GM19043 (cell line): ENCODE measurements around the gene MCTP1.
"Not testable (repeated sequence)": the region's sequence is repeated elsewhere in the genome, so short reads cannot be mapped to it uniquely, and the experiment has no call there.

ENCODE experiments used
- ATAC-seq: cut with Tn5 transposase; IDR thresholded peaks from one replicate; pipeline ENCODE4 v1.9.1; 2021; ENCODE audit warnings: low read depth; ENCODE audit not compliant: unreplicated experiment

MCTP1 gene

DNA sequence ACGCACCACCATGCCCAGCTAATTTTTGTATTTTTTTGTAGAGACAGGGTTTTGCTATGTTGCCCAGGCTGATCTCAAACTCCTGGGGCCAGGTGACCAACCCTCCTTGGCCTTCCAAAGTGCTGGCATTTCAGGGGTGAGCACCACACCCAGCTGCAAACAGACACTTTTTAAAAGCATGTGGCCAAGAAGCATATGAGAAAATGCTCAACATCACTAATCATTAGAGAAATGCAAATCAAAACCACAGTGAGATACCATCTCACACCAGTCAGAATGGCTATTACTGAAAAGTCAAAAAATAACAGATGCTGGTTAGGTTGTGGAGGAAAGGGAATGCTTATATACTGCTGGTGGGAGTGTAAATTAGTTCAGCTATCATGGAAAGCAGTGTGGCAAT is 439.2 kb downstream of the MCTP1 start:
- not testable (repeated sequence) for ATAC-seq

DNA sequence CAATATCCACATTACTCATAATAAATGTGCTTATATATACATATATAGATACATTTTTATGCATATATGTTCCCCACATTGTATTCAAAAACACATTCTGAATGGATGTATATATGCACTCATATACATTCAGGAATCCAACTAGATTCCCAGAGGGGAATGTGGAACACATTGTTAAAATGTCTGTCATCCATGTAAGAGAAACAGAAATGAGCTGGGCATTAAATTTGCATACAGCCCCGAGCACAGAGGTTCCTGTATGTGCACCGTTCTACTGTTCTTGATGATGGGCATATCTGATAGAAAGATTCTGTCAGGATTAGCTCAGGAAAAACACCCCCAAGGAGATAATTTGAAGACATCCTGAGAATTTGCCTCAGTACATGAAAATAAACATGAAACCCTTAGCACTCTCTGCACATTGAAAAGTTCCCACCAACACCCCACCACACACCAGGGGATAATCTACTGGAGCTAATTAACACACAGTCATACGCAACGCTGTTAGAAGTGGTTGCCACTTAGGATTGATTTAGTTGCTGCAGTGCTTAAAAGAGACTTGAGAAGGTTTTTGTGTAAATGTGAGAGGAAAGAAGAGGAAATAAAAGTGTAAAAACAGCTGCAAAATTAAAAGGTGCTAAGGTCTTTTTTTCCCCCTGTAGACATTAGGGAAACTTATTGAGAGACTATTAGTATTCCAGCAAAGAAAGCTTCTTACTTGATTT is 443.1 kb downstream of the MCTP1 start:
- ATAC-seq: no peak

DNA sequence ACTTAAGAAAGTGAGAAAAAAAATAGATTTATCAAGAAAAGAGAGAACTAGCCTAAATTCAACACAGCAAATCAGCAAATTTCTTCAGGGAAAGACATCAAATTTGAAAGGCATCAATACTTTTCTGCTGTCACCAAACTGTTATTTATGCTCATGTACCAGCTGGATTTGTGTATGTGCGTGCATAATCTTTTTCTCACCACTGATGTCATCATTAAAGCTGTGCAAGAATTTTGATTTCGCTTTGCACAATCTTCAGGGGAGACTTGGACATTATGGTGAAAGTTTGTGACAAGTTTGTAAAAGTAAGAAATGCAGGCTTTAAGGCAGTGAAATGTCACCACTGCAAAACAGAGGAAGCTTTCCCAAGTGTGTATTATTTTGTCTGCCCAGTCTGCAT is 451.0 kb downstream of the MCTP1 start:
- no peak for ATAC-seq

DNA sequence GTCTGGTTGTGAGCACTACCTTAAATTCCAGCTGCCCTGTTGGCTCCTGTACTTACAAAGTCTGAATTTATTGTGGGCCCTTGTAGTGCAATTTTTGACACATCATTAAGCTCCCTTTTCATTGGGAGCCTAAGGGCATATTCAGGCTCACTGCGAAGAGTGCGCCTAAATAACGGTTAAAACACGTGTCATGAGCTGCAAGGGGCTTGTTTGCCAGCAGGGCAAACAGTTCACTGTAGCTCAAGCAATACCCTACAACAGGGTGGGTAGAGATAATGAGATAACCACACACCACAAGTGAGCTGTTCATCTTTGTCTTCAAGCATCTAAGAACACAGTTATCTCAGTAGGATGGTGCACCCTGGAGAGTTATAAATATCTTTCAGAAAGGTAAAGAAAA is 452.2 kb downstream of the MCTP1 start:
- no peak for ATAC-seq

DNA sequence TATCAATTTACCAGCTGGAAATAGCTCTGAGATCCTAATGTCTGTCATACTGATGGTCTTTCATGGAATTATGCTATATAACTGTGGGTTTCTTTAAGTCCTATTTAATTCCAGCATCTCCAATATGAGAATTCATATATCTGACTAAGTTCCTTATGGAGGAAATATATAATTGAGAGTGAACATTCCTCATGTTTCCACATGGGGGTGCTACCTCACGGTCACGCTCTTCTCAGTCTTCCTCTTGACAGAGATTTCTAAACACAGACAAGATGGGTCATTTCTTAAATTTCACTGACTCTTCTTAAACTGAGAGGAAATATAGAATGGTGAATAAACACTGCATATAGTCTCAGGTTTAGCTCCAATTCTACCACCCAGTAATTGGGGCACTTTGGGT is 454.4 kb downstream of the MCTP1 start:
- no peak for ATAC-seq

DNA sequence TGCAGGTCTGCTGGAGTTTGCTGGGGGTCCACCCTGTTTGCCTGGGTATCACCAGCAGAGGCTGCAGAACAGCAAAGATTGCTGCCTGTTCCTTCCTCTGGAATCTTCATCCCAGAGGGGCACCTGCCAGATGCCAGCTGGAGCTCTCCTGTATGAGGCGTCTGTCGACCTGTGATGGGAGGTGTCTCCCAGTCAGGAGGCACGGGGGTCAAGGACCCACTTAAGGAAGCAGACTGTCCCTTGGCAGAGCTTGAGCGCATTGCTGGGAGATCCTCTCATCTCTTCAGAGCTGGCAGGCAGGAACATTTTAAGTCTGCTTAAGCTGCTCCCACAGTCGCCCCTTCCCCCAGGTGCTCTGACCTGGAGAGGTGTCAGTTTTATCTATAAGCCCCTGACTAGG is 456.7 kb downstream of the MCTP1 start:
- not testable (repeated sequence) for ATAC-seq

DNA sequence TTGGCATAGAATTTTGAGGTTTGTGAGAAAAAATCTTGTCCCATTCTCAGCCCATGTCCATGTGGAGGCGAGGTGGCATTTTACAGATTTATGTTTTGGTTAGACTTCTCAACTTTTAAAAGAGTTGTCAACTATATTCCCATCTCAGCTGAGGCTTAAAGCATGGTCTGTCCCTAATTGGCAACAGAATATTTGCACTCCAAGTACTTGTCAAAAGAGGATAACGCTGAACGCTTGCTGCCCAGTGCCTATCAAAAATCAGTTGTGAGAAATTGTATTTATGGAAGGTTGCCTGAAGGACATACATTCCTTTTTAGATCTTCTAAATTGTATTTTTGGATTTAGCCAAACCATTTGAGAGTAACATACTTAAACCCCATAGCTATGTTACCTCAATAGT is 464.4 kb downstream of the MCTP1 start:
- no peak for ATAC-seq

DNA sequence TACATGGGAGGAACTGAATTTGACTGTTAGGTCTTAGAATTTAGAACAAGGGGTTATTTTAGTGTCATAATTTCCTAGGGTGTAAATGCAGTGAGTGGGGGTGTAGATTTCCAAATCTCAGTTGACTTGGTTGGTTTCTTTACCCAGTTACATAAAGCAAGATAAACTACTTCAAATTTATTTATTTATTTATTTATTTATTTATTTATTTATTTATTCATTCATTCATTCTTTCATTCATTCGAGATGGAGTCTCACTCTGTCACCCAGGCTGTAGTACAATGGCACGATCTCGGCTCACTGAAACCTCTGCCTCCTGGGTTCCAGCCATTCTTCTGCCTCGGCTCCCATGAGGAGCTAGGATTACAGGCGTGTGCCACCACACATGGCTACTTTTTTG is 466.0 kb downstream of the MCTP1 start:
- ATAC-seq: no peak

DNA sequence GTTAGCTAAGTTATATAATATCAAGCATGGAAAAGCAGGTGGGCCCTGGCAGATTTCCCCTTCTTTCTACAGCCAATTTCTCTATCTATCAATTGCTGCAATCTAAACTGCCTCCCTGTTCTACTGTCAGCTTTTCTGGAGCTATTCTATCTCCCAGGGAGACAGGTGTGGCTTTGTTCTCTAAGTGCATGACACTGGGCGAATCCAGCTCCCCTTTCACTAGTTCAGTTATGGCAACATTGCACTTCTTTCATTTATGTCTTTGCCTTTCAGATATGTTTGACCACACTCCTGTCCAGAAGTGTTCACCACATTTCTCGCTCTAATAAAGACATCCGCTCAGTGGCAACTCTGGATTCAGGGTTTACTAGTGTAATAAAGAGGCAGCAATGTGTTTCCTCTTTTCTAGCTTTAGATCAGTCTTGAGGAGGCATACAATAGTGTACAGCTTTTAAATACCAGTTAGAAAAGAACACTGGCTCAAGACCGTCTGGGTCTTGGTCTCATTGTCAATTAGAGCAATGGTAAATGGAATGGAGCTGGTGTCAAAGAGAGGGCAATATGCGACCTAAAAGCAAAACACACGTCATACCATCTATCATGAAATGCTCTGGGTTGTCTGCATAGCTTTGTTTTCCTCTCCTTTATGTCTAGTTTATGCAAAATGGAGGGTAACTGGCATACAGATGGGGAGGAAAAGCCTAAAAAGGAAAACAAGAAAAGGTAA is 469.4 kb downstream of the MCTP1 start:
- no peak for ATAC-seq

DNA sequence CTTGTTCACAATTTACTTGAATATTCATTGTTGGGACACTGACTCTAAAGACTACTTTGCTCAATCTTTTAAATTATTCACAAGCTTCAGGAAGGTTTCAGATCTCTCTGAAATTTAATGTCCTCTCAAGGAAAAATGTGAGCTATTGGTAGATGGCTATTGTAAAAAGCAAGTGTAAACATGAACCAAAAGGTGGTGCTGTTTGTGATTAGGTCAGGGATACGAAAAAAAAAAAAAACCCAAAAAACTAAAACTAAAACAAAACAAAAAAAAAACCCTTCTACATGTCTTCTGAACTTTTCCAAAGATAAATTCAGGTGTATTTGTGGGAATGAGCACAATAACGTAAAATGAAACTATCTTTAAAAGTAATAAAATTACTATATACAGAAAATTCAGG is 472.7 kb downstream of the MCTP1 start:
- ATAC-seq: no peak

DNA sequence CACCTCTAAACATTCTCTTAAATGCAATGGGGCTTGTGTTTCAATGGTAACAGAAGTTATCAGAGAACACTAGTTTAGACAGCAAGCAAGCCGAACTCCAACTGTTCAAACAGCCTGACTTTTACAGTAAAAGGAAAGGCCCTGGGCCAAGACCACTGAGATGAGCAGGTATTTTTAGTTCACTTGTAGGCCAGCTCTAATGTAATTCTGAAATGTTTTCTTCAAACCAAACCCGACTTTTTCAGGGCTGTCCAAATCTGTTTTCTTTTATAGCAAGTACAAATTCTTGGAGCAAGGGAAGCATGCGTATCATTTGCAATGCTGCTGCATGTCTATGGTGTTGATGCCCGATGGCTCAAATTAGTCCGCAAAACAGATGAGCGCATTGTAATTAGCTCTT is 473.6 kb downstream of the MCTP1 start:
- no peak for ATAC-seq

DNA sequence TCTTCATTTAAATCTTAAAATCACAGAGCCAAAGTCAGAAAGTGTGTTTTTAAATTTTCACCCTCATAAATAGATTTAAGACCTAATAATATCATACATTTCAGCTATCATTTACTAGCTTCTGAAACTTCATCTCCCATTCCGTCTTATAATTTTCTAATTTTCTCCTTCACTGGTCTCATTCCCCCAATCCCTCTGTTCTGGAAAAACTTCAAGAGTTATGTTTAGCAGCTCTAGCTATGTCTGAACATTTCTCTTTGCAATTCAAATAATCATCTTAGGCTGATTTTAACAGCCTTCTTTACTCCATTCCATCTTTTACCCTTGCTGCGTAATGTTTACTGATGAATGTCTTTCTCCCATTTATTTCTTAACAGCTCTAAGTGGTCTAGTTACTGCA is 474.0 kb downstream of the MCTP1 start:
- no peak for ATAC-seq

DNA sequence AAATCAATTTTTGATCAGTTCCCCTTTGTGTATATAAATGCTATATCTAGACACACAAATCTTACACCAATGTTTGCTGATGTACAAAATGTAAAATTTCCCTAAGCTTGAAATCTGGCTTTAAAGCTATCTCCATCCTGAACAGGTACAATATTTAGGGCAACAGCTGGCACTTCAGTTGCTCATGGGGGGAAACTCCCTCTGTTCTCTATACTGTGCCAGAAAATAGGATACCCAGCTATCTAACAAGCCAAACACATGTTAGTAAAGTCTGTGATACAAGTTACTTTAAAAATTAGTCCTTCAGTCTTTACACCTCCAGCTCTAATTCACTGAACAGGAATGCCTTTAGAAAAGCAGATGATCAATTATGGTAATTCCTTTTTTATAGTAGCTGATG is 474.6 kb downstream of the MCTP1 start:
- no peak for ATAC-seq

DNA sequence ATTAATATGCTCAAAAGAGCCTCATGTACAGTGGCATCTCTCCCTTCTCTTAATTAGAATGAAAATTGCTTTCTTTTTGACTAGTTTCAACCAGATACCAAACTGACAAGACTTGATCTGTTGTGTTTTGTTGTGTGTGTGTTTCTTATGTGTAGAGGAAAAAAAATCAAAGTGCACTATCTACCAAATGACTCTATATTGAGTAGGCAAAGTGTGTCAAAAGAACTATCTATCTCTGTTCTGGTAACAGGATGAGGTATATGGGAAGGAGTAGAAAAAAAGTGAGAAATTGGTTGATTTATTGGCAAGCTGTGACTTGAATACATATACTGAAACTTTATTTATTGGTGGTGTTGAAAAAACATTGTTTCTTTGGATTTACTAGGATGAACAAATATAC is 476.4 kb downstream of the MCTP1 start:
- no peak for ATAC-seq

DNA sequence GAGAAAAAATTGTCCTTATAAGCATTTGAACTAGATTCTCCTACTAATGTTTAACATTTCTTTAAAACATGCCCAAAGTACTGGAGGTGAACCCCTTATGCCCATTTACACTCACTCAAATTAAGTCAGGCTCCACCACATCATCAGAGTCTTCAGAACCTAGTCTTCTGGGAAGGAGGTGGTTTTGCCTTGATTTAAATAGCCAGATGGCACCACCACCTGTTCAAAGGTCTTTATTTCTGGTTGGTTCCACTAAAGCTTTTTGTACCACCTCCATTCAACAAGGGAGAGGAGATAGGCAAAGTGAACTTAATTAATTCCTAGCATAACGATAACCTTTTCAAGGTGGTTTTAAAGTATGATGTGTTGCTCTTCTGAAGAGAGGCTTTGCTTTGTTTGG is 476.9 kb downstream of the MCTP1 start:
- ATAC-seq: no peak

DNA sequence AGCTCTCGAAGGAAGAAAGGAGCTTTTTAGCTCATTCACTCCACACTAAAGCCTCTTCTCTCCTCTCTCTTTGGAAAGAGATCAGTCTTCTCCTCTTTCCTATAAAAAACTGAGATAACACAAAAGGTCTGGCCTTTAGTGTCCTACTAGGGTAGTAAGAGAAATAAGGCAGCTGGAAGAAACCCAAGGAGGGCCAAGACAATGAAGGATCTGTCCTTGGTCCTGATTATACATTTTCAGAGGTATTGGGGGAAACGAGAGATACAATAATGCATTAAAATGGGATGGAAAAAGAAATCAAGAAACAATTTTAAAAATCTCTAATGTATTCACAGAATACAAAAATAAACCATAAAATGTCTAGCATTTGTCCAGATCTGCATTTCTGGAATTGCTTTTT is 482.4 kb downstream of the MCTP1 start:
- ATAC-seq: no peak

DNA sequence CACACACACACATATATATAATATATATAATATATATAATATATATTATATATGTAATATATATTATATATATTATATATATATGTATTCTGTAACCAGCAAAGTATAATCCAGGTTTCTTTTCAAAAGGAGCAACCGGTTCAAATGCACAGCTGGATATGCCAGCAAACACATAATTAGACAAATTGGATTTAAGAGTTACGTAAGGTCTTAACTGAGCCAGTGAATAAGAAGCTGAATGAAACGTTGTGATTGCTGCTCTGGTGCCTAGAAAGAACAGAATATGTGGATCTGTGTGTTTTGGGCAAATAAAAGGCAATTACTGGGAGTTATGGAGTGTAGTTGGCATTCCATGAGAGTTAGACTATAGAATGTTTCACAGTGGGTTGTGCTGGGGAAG is 488.3 kb downstream of the MCTP1 start:
- no peak for ATAC-seq

DNA sequence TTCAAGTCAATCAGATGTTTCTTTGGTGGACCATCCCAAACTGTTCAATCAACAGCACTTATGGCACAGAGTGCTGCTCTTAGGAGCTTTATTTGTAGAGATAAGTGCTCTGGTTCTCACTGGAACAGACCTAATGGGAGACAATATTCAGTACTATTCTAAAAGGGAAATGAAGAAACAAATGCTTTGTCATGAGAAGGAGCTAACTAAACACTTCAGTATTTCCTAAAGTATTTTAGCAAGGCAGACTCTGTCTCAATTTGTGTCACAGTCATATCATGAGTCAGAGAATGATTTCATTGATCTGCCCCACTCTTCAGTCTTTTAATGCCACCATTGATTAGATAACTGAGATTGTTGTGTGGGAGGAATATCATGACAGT is 491.1 kb downstream of the MCTP1 start:
- ATAC-seq: peak; percentile 34

DNA sequence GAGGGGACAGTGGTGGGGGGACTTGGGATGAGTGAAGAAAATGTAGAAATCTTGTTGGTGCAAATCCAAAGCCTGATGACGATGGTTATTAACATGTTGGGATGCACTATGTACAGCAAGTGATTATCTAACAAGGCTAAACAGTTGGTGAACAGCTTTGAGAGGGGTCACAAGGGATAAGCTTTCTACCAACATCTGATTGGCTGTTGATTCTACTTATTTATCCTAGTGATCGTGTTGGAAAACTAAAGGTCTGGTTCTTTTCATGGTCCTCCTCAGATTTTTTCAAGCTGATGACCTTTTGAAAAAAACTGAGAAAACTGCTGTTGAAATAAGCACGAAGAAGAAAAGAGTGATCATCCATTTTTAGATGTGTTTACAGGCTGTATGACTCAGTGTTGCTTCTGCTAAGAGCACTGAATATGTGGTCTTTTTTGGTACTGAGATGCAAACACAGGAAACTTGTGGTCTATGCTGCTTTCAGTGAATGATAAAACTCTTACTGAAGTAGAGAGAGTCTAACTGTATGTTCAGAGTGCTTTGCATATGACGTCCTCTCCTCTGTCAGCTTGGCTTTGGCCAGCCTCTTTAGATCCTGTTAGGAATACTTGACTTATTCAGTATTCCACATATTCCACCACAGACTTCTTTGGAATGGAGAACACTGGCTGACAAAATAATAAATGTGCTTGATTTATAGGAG is 491.6 kb downstream of the MCTP1 start:
- ATAC-seq: peak; percentile 99

DNA sequence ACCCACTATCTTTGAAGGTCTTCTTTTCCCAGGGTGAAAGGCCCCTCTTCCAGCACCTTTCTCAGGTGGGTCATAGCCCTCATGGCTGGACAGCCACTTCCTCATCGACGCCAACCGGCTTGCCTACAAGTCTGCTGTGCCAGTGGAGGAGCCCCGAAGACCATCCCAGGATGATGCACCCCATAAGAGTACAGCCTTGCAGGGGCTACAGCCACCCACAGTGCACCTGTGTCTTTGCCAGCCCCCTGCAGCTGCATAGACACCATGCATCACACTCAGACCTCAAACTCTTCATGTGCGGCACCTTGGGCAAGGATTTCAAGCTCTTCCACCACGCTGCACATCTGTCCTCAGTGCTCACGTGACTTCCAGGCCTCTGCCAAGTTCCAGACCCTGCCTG is 493.1 kb downstream of the MCTP1 start:
- no peak for ATAC-seq

DNA sequence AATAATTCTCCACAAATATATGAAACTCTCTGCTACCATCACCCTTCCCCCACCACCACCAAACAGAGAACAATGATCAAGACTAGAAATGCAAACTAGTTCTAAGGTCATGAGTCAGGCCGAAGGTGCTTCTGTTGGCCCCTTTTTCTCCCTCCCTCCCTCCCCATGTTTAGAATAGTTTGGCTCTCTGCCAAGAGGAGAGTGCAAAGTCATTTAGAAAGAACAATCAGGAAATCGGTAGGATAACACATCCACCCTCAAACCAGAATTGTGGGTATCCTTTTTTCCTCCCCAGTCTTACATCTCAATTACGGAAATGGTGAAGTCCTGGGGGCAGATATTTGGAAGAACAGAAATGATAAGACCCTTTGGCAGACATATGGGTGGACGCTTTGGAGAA is 496.4 kb downstream of the MCTP1 start:
- ATAC-seq: no peak
